Measurements from ENCODE around the gene SHISA9.

The SHISA9 gene

GRCh38 chr16:13238182-13238581 is 336.8 kb downstream of the SHISA9 start:
- peaks cover 9% of the 10 kb centered on the region for H3K9me3 Mint-ChIP-seq
- no peaks in the 10 kb centered on the region for H3K27me3 Mint-ChIP-seq
- no peak for ATAC-seq
- H3K36me3 Mint-ChIP-seq (ENCODE audit: low read depth), result no peaks in the 10 kb centered on the region
- H3K4me3 Mint-ChIP-seq, result no peak overlapping the region
- no peak overlapping the region for H3K27ac Mint-ChIP-seq
- no peak for DNase-seq
- no peaks in the 10 kb centered on the region for H3K4me1 Mint-ChIP-seq

GRCh38 chr16:13242201-13242600 is 340.8 kb downstream of the SHISA9 start:
- peaks cover 4% of the 10 kb centered on the region for H3K9me3 Mint-ChIP-seq
- no peaks in the 10 kb centered on the region for H3K4me1 Mint-ChIP-seq
- no peak overlapping the region for H3K4me3 Mint-ChIP-seq
- no peak for ATAC-seq
- no peak for DNase-seq
- H3K27me3 Mint-ChIP-seq, result no peaks in the 10 kb centered on the region
- H3K36me3 Mint-ChIP-seq (ENCODE audit: low read depth), result no peaks in the 10 kb centered on the region
- H3K27ac Mint-ChIP-seq, result no peak overlapping the region

- Mint-ChIP-seq H3K4me1 (no peaks in the 10 kb centered on the region), H3K27me3 (no peaks in the 10 kb centered on the region), H3K36me3 (ENCODE audit: low read depth) (no peaks in the 10 kb centered on the region), H3K9me3 (peaks cover 7% of the 10 kb centered on the region), H3K4me3 (no peak overlapping the region), H3K27ac (no peak overlapping the region)
- ATAC-seq, result no peak
- no peak for DNase-seq
Measured at GRCh38 chr16:13244770-13245169, 343.4 kb downstream of the SHISA9 start.

GRCh38 chr16:13245713-13246377 is 344.4 kb downstream of the SHISA9 start:
- H3K4me3 Mint-ChIP-seq, result no peak overlapping the region
- no peaks in the 10 kb centered on the region for H3K36me3 Mint-ChIP-seq (ENCODE audit: low read depth)
- no peak overlapping the region for H3K27ac Mint-ChIP-seq
- peaks cover 7% of the 10 kb centered on the region for H3K9me3 Mint-ChIP-seq
- ATAC-seq (no peak), DNase-seq (no peak)
- H3K4me1 Mint-ChIP-seq, result no peaks in the 10 kb centered on the region
- no peaks in the 10 kb centered on the region for H3K27me3 Mint-ChIP-seq

- no peak for DNase-seq
- H3K4me1 Mint-ChIP-seq, result no peaks in the 10 kb centered on the region
- H3K4me3 Mint-ChIP-seq, result no peak overlapping the region
- H3K9me3 Mint-ChIP-seq, result peaks cover 20% of the 10 kb centered on the region
- H3K27ac Mint-ChIP-seq, result no peak overlapping the region
- H3K27me3 Mint-ChIP-seq, result no peaks in the 10 kb centered on the region
- ATAC-seq, result no peak
- H3K36me3 Mint-ChIP-seq (ENCODE audit: low read depth), result no peaks in the 10 kb centered on the region
Measured at GRCh38 chr16:13254998-13255614, 353.7 kb downstream of the SHISA9 start.

GRCh38 chr16:13262270-13263090 is 361.1 kb downstream of the SHISA9 start:
- Mint-ChIP-seq H3K36me3 (ENCODE audit: low read depth) (peaks cover 3% of the 10 kb centered on the region), H3K4me3 (no peak overlapping the region), H3K27ac (no peak overlapping the region), H3K4me1 (no peaks in the 10 kb centered on the region), H3K9me3 (peaks cover 27% of the 10 kb centered on the region), H3K27me3 (peaks cover 4% of the 10 kb centered on the region)
- no peak for ATAC-seq
- DNase-seq, result no peak

- Mint-ChIP-seq H3K27me3 (peaks cover 4% of the 10 kb centered on the region), H3K4me3 (no peak overlapping the region), H3K4me1 (no peaks in the 10 kb centered on the region), H3K27ac (no peak overlapping the region), H3K9me3 (peaks cover 14% of the 10 kb centered on the region), H3K36me3 (ENCODE audit: low read depth) (peaks cover 3% of the 10 kb centered on the region)
- DNase-seq, result no peak
- ATAC-seq, result no peak
Measured at GRCh38 chr16:13264749-13265552, 363.6 kb downstream of the SHISA9 start.

- Mint-ChIP-seq H3K27me3 (peaks cover 4% of the 10 kb centered on the region), H3K4me1 (no peaks in the 10 kb centered on the region), H3K4me3 (no peak overlapping the region), H3K9me3 (peaks cover 4% of the 10 kb centered on the region), H3K27ac (no peak overlapping the region), H3K36me3 (ENCODE audit: low read depth) (no peaks in the 10 kb centered on the region)
- ATAC-seq (no peak), DNase-seq (no peak)
Measured at GRCh38 chr16:13269359-13269758, 368.0 kb downstream of the SHISA9 start.

GRCh38 chr16:13269905-13270528 is 368.6 kb downstream of the SHISA9 start:
- H3K4me3 Mint-ChIP-seq, result no peak overlapping the region
- H3K4me1 Mint-ChIP-seq, result no peaks in the 10 kb centered on the region
- H3K36me3 Mint-ChIP-seq (ENCODE audit: low read depth), result no peaks in the 10 kb centered on the region
- H3K27ac Mint-ChIP-seq, result no peak overlapping the region
- peaks cover 4% of the 10 kb centered on the region for H3K27me3 Mint-ChIP-seq
- ATAC-seq (no peak), DNase-seq (no peak)
- peaks cover 4% of the 10 kb centered on the region for H3K9me3 Mint-ChIP-seq

- Mint-ChIP-seq H3K27ac (no peak overlapping the region), H3K27me3 (peaks cover 2% of the 10 kb centered on the region), H3K4me3 (no peak overlapping the region), H3K9me3 (peaks cover 4% of the 10 kb centered on the region), H3K36me3 (ENCODE audit: low read depth) (no peaks in the 10 kb centered on the region), H3K4me1 (no peaks in the 10 kb centered on the region)
- DNase-seq (no peak), ATAC-seq (no peak)
Measured at GRCh38 chr16:13270602-13271001, 369.2 kb downstream of the SHISA9 start.

GRCh38 chr16:13289515-13289914 is 388.1 kb downstream of the SHISA9 start:
- Mint-ChIP-seq H3K36me3 (ENCODE audit: low read depth) (no peaks in the 10 kb centered on the region), H3K9me3 (peaks cover 9% of the 10 kb centered on the region), H3K27ac (no peak overlapping the region), H3K4me1 (no peaks in the 10 kb centered on the region), H3K4me3 (no peak overlapping the region), H3K27me3 (peaks cover 4% of the 10 kb centered on the region)
- no peak for DNase-seq
- no peak for ATAC-seq

Data from activated naive CD8-positive, alpha-beta T cell treated with anti-CD3 and anti-CD28 coated beads, Interleukin-2, amount 50 U/mL, for 24 hours (primary cell).